GM18858 (cell line): ENCODE data around the gene PMIS2.

Source experiments
- ATAC-seq: cut with Tn5 transposase; IDR thresholded peaks from one replicate; pipeline ENCODE4 v1.9.1; 2021; ENCODE audit not compliant: unreplicated experiment

PMIS2 gene

DNA sequence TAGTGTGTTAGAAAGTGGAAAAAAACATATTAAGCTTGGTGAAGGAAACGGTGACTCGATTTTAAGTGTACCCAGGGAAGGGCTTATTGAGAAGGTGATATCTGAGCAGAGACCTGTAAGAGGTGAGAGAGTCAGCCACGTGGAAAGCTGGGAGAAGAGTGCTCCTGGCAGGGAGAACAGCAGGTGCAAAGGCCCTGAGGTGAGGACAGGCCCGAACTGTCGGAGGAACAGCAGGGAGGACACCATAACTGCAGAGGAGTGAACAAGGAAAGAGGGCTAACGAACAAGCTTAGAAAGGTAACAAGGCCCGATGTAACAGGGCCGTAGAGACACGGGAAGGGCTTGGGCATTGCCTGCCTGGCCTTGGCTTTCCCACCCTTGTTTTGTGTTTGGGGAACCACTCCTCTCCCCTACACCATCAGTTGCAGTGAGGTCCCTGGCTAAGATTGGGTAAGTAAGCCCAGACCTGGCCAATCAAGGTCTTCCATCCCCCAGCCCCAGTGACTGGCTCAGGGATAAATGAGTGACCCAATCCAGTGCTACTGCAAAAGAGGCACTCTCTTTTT lies 29.9 kb upstream of the PMIS2 start:
- no peak for ATAC-seq

DNA sequence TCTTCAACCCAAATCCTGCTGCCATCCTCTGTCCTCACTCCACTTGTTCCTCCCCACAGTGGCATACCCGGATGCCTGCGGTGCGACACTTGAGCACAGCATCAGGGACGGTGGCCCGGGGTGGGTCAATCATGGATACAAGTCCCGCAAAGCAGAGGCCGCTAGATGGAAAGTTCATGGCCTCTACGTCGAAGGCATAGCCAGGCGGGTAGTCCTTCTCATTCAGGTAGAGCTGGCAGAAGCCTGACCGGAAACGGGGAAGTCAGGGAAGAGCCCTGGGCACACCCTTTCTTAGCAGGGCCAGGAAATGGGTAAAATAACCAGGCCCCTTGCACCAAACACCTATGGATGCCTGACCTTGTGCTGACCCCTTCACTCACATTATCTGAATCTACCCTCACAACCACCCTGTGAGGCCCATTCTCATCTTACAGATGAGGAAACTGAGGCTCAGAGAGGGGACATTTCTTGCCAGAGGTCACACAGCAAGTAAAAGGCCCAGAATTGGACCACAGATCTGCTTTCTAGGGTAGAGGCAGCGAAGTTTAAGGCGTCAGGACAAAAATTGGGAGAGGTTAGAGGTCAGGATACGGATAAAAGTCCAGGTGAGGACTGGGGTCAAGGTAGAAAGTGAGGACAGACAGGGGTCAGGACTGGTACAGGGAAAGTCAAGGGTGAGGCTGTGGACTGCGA lies 29.0 kb upstream of the PMIS2 start:
- ATAC-seq: no peak

DNA sequence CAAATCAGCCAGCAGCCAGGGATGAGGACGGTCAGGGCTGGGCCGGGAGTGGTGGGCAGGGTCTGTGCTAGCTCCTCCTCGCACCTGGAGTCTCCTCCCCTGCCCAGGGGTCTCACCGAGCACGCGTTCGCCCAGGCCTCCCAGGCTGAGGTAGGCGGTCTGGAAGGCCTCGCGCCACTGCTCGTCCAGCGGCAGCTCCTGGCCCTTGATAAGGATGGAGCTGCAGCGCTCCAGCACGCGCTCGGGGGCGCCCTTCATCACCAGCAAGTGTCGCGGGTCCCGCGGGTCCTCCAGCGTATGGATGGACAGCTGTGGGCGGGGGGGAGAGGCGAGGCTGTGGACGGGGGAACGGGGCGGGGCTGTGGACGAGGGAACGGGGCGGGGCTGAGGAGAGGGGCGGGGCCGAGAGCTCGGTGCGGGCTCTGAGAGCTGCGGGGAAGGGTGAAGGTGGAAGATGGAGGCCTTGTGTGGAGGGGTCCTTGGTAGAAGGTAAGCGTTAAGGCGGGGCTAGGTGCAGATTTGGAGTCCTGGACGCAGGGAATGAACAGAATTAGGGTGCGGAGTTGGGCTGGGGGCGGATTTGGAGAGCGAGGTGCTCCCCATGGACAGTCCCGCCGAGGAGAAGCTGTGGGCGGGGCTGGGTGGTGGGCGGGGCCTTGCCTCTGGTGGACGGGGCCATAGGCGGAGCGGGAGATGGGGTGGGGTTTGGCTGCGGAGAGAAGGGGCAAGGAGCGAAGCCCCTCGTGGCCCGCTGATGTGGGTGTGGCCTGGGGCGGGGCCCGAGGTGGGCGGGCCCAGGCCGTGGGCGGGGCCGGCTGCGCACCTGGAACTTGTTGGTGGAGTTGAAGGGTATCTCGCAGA lies 28.2 kb upstream of the PMIS2 start:
- no peak for ATAC-seq

DNA sequence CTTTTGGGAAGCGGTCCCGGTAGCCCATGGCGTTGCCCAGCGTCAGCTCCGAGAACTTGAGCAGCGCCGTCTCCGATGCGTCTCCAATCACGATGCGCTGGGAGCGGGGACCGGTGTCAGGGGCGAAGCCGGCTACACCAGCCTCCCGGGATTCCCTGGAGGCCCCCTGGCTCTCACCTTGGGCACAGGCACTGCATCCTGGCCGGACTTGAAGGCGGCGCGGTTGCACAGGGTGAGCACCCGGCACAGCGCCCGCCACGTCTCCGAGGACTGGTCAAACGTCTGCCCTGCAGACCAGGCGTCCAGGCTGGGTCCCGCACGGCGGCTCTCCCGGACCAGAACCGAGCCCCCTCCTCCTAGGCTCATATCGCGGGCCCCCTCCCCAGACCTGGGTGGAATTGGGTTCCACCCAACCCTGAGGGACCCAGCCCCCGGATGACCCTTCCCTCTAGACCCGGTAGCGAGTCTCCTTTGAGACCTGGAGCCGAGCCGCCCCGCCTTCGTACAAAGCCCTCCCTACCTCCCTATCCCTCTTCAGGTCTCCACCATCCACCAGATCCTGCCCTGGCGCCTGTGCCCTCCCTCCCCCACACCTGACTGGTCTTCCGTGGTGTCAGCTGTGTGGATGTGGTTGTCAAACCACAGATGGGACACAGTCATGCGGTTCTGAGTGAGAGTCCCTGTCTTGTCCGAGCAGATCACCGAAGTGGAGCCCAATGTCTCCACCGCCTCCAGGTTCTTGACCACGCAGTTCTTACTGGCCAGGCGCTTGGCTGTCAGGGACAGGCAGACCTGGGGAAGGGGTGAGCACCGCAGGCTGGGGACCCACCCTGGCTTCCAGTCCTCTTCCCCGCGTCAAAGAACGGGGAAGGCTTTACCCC lies 27.3 kb upstream of the PMIS2 start:
- no peak for ATAC-seq

DNA sequence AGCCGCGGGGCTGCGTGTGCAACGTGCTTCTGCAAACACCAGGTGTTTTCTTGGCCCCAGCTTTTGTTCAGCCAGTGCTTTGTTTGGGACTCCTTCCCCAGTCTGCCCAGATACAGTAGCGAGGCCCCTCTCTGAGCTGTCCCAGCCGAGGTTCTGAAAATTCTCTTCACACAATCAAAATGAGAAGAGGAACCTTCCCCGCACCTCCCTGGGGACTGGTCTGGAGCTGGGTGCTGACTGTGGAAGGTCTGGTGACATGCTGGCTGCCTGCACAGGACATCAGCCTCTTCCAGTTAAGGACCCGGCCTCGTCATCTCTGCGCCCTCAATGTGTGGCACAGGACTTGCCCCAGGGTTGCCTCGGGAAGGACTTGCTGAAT lies 26.7 kb upstream of the PMIS2 start:
- no peak for ATAC-seq

DNA sequence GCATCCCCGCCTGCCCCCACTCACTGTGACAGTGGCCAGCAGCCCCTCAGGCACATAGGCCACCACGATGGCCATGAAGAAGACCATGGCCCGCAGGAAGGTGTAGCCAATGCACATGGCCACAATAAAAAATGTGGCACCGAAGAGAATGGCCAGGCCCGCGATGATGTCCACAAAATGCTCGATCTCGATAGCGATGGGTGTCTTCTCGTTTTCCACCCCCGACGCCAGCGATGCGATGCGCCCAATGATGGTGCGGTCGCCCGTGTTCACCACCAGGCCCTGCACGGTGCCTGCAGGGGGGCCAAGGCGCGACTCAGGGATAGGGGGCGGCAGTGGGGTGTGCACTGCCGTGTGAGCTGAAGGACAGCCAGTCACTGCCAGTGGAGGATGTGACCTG lies 26.2 kb upstream of the PMIS2 start:
- ATAC-seq: no peak

DNA sequence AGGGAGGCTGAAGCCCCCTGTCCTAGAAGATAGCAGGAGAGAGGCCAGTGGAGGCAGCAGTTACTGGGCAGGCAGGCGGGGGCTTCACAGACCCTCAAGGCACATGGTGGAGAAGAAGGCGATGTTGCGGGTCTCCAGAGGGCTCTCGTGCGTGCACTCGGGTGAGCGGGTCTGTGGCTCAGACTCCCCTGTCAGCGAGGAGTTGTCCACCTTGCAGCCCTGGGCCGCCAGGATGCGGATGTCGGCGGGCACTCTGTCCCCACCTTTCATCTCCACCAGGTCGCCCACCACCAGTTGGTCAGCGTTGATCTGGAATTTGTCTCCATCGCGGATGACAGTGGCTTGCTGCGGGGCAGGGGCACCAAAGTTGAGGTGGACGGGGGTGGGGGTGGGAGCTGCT lies 25.7 kb upstream of the PMIS2 start:
- ATAC-seq: no peak

DNA sequence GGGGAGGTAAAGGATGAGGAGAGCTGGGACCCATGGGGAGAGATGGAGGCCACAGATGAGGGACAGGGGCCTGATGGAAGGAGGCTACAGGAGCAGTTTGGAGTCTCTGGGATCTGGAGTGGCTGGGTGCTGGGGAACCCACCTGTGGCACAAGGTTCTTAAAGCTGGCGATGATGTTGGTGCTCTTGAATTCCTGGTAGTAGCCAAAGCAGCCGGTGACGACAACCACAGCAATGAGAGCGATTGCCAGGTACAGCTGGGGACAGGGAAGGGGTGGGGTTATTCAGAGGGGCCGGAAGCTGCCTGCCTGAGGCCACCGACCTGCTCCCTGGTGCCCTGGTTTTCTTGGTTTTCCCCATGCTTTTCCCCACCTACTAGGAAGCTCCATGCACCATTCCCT lies 25.3 kb upstream of the PMIS2 start:
- no peak for ATAC-seq

DNA sequence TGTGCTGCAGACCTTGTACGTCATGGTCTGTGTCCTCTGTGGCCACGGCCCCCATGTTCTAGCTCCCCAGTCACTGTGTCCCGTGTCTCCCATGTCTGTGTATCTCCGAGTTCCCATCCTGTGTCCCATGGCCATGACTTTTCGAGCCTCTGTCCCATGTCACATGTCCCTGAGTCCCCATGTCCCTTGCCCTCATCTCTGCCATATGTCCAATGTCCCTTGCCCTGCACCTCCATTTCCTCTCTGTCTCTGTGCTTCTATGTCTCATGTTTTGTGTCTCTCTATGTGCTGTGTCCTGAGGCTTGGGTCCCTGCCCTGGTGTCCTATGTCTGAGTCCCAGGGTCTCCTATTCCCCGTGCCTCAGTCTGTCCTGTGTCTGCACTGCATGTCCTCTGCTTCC lies 24.5 kb upstream of the PMIS2 start:
- ATAC-seq: no peak

DNA sequence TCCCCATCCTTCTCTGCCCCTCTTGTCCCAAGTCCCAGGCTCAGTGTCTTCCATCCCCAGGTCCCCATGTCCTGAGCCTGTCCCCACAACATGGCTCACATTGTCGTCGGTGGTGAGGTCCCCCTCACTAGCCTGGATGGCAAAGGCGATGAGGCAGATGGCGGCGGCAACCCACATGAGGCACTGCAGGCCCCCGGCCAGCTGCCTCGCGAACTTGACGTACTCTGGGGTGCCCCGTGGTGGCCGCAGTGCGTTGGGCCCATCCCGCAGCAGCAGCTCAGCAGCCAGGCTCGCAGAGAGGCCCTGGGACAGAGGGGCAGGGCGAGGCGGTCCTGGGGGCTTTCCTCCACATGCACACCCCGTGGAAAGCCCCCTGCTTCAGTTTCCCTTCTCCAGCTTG lies 23.6 kb upstream of the PMIS2 start:
- ATAC-seq: no peak

DNA sequence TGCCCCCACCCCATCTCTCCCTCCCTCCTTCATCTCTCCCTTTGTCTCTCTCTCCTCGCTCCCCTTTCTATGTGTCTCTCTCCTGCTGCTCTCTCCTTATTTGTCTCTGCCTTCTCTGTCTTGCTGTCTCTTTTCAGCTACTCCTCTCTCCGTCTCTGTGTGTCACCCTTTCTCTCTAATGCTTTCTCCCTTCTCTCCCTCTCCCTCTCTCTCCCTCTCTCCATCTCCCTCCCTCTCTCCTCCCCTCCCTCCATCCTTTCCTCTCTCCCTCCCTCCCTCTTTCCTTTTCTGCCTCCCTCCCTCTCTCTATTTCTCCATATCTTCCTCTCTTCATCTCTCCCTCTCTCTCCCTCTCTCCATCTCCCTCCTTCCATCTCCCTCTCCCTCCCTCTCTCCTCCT lies 23.2 kb upstream of the PMIS2 start:
- no peak for ATAC-seq

DNA sequence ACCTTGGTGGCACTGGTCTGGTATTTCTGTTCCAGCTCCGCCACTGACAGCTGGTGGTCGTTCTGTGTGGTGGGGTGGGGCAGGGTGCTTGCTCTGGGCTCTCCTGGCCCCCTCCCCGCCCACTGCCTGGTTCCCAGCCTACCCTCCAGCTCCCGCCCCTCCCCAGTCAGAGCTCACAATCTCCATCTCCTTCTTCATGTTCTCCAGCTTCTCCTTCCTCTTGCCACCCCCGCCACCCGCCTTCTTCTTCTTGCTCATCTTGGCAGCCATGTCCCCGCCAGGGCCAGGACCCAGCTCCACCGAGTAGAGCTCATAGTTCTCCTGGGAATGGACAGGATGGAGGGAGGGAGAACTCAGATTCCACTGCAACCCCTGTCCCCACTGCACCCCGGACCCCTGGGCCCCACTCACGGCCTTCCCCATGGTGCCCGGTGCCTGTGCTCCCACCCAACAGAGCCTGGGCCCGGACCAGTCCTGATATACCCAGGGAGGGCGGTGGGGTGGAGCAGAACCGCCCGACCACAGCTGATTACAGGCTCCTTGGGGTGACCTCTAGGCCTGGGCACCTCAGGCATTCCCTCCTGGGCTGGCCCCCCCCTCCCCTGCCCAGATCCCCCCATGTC lies 22.7 kb upstream of the PMIS2 start, which contains the start of gene ATP4A:
Gene ATP4A, minus strand, starts transcription at position 452 of the 623 bp plus-strand sequence. Its CDS starts 29 bp downstream, at position 423.
- no peak for ATAC-seq

DNA sequence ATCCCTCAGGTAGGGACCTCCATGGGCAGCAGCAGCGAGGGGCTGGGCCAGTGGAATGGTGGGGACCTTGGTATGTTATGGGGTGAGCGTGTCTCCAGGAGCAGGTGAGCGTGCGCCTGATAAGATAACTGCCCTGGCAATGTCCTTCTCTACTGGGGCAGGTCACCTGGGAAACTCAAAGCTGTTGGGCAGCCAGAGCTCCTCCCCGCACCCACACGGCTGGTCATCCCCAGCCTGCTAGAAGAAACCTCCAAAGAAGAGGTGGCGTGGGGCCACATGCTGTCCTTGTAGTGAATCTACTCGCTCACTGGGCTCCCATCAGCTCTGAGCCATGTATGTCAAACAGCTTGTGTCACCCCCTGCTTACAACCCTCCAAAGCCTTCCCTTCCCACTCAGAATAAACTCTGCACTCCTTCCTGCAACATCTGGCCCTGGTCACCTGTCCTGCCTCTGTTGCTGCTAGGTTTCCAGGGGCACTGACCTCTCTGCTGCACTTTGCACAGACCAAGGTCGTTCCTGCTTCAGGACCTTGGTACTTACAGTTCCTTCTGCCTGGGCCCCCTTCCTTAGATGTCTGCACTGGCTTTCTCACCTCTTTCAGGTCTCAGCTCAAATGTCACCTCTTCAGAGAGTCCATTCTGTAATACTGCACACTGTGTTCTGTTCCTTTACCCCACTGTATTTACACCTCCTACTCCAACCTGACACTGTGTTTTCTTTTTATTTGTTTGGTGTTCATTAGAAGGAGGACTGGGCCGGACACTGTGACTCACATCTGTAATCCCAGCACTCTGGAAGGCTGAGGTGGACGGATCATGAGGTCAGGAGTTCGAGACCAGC lies 20.7 kb upstream of the PMIS2 start:
- no peak for ATAC-seq

DNA sequence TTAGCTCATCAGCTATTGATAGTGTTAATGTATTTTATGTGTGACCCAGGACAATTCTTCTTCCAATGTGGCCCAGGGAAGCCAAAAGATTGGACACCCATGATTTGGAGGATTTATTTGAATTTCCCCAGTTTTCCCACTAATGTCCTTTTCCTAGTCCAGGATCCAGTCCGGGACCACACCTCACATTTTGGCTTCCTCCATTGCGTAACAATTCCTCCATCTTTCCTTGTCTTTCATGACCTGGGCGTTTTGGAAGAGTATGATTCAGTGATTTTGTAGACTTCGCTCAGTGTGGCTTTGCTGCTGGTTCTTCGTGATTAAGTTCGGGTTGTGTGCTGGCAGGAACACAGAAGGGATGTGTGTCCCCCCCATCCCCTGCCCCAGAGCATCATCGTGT lies 19.2 kb upstream of the PMIS2 start:
- no peak for ATAC-seq

DNA sequence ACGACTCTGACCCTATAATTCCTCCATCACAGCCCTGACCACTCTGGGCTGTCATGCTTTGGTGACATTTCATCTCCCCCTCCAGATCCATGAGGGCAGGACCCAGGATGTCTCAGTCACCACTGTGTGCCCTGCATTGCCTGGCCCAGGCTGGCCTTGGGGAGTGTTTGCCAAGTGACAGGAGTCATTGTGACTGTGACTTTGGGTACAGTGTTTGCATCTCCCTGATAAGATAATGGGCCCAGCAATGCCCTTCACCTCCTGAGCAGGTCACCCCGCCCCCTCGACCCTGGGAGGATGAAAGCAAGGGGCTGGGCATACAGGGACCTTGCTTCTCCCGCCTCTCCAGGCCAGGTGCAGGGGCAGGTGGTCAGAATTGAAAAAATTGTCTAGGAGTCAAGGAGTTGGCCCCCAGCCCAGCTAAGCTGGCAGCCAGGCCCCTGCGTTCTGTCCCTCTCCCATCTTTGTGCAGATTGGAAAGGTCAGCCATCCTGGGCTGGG lies 16.6 kb upstream of the PMIS2 start:
- ATAC-seq: no peak

DNA sequence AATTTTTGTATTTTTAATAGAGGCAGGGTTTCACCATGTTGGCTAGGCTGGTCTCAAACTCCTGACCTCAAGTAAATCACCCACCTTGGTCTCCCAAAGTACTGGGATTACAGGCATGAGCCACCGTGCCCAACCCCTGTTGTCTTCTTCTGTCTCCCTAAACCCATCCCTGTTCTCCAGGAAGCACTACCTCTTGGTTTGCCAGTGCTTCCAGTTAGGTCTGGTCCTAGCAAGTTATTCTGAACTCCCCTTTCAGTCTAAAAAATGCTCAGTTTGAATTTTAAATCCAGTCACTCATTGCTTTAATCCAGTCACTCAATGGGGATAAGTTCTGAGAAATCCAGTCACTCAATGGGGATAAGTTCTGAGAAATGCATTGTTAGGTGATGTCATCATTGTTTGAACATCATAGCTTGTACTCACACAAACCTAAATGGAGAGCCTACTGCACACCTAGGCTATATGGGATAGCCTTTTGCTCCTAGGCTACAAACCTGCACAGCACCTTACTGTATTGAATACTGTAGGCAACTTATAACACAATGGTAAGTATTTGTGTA lies 14.5 kb upstream of the PMIS2 start:
- ATAC-seq: no peak

DNA sequence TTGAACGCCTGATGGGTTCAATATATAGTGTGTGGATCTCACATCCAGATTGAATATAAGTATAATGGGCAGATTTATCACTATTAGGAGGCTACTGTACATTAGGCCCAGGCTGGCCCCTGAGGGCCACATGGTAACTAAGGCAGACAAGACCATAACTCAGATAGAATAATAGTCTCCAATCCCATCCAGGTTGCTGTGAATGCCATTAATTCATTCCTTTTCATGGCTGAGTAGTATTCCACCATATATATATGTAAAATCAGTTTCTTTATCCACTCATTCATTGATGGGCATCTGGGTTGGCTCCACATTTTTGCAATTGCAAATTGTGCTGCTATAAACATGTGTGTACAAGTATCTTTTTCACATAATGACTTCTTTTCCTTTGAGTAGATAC lies 8.1 kb upstream of the PMIS2 start:
- no peak for ATAC-seq

DNA sequence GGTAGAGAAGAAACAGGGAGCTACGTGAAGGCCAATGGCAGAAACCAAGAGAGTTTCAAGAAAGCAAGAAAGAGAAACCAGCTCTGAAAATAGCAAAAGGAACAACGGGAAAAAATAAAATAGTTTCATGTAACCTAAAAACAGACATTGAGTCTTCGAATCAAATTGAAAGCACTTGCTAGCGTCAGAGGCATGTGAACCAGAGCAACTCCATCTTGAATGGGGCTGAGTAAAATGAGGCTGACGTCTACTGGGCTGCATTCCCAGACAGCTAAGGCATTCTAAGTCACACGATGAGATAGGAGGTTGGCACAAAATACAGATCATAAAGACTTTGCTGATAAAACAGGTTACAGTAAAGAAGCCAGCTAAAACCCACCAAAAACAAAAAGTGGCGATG lies 7.3 kb upstream of the PMIS2 start:
- ATAC-seq: no peak

DNA sequence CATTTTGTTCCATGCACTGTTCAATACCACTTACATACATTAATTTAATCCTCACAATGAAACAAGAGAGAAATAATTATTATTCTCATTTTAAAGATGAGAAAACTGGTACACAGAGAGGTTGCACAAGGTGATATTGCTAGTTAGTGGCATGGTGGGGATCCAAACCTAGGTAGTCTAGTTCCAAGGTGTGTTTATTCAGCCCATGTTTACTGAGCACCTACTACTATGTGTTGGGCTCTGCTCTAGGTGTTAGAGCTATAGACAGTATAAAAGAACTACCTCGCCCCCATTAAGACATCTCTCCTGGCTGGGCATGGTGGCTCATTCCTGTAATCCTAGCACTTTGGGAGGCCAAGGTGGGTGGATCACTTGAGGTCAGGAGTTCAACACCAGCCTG lies 3.2 kb upstream of the PMIS2 start:
- ATAC-seq: no peak
